HG02759 (cell line): ENCODE results near the gene PLCL2.

Experiments used
- ATAC-seq: cut with Tn5 transposase; IDR thresholded peaks from one replicate; pipeline ENCODE4 v1.9.1; 2021; ENCODE audit warnings: mild to moderate bottlenecking, moderate library complexity; ENCODE audit not compliant: unreplicated experiment

The PLCL2 gene

DNA sequence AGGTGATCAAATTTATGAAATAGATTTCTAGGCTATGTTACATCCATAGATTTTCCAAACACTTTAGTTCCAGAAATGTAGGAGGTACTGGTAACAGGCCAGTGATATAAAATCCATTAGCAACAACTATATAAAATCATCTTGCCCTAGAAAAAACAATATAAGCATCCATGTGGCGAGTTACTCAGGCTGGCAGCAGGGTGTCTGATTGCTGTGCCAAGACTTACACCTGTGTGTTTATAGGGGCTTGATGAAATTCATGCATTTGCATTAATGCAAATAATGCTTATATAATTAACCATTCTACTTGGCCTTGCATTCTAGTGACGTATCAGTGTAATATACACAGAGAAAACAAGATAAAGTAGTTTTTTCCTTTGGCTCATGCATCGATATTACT, 153.4 kb downstream of the PLCL2 start:
- ATAC-seq = no peak

DNA sequence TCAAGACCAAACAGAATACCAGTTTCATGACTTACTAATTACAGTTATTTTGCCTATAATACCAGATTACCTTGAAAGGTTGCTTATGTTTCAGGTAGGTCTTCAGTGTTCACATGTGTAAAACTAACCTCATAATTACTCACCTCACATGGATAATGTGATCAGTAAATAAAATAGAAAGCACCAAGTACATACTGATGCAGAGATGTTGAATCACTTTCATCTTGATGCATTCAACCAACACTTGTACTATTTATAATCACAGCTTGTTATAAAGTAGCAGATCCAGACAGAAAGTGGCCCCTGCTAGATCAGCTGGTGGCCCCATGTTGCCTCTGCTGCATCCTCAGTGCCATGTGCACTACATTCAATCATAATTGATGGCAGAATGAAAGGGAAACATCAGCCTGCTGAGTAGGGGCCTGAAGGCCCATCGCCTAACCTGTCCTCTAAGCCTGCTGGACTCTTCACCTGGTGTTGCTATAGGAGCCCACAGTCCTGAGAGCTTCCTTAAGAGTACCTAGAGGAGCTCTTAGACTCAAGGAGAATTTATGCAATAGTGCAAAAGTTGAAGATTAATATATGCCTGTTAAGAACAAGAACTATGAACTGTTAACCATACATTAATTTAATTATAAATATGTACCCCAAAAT, 154.3 kb downstream of the PLCL2 start:
- no peak for ATAC-seq

DNA sequence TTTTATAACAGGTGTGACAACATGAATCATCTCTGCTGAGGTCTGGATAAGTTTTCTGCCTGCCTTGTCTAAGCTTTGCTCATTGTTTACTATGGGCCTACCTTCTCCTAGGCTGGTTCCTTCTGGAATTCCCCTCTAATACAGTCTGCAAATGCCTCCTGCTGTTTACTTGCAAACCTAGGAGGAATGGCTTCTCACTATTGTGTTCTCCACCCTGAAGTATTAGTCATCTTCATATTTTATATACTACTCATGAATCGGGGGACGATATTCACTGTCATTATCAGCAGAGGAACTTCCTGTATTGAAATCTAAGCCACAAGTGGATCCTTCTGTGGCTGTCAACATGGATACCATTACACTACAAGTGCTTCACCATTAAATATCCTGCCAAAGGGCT, 154.8 kb downstream of the PLCL2 start:
- no peak for ATAC-seq

DNA sequence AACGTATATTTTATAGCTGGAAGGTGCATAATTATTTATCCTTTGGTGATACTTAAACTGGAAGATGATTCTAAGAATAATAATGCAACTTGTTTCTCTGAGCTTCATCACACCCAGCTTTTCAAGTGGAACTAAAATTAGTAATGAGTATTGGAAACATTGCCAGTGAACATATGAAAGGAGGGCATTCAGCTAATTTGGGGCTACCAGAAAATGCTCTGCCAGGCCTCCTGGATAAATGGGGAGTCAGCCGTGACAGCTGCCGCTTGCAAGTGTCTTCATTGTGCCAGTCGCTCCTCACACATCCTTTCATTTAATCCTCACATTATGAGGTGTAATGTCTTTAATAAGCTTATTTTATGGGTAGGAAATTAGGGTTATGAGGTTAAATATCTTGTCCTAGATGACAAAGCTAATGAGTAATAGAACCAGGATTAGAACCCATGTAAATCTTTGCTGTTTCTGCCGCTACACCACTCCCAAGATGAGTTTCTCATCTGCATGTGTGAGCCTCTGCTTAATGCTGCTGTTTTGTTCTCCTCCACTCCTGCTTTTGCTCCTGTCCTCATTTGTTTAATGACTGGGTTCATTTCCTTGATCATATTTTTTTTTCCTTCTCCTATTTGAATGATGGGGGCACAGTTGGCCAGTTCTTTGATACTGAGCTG, 155.7 kb downstream of the PLCL2 start:
- no peak for ATAC-seq

DNA sequence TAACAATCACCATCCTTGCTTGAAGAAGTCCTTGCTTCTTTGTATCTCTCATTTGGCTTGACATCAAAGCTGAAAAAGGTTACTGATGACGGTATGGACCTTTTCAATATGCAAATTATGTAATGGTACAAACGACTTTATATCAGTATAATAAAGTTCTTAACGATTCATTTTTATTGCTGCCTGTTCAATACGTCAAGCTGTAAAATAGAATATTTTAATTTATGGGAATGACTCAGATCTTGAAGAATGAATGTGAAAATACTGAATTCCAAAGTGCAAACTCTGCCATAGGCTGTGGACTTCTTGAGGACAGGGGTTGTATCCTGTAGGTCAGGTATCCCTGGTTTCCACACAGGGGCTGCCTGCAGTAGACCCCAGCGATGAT, 156.2 kb downstream of the PLCL2 start:
- no peak for ATAC-seq

DNA sequence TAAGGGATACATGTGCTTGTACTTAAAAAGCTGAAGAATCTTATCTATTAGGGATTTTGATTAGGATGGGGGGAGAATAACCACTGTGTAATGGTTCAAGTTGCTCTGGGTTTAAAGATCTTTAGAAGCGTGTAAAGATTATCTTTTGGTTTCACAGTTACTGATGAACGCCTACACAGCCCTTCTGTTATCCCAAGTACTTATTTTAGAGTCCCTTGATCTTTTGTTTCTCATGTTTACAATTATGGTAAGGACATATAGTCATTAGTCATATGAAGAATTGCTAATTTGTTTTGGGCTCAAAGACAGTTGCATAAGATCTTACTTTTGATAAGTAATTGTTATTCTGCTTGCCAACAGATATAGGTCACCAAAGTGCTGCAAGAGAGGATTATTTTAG, 160.1 kb downstream of the PLCL2 start:
- peak; percentile 87 for ATAC-seq

DNA sequence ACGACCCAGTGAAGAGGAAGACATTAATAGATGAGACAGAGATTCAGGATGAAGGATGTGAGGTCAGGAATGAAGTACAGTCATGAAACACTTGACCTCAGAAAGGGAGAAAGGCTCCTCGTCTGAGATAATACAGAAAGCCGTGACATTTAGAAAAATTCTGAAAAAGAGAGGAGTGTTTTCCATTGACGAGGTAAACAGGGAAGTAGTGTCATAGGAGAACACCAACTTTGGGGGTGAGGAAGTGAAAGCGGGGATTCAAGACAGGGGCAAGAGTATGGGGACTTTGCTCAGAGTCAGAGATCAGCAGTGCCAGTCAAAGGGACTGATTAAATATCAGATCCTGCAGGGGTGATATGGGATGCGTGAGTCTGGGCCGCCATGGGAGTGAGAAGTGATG, 160.9 kb downstream of the PLCL2 start:
- ATAC-seq = no peak

DNA sequence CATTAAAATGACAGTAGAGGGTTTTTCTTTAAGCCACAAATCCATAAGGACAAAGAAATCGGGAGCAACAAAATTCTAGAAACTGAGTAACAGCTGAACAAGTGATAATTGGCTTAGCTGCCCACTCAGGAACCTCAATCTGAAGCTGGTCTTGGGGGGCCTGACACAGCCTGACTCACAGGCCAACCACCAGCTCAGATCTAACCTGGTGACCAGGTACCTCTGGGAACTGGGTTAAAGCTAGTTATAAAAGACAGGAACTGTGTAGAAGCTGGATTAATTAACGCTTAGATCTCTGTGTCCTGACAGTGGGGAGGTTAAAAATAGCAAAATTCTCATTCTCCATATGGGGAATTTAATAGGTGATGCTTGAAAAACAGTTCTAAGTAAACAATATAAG, 161.9 kb downstream of the PLCL2 start:
- no peak for ATAC-seq

DNA sequence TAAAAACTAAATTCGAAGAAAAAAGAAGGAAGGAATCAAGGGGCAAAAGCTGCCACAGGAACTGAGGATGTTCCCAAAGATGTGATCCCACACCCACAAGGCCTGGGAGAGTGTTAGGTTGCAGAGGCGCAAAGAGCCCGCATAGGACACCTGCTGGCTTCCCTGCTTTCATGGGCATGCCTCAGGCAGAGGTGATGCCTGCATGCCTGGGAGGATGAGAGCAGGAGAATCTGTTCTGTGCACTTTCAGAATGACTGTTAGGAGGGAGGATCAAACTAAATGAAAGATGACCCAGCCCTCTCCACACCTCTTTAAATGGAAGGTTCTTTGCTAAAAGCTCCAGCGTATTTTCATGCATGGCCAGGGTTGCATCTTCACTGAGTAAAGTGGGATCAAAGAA, 162.4 kb downstream of the PLCL2 start:
- ATAC-seq = no peak

DNA sequence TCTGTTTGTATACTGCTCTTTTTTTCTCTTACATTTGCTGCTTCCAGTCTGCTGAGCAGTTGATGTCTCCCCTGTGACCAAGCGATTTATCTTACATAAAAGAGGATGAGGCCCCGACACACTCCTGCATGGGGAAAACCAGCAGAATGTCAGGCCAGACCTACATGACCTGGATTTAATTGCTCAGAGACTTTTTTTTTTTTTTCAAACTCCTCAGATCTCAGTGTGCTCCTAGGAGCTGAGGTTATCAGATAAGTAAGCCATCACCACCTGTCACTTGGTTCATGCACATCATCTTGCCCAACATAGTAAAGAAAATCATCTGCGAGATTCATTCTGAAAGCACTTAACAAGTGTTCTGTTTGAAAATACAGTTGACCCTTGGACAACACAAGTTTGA, 163.1 kb downstream of the PLCL2 start:
- no peak for ATAC-seq

DNA sequence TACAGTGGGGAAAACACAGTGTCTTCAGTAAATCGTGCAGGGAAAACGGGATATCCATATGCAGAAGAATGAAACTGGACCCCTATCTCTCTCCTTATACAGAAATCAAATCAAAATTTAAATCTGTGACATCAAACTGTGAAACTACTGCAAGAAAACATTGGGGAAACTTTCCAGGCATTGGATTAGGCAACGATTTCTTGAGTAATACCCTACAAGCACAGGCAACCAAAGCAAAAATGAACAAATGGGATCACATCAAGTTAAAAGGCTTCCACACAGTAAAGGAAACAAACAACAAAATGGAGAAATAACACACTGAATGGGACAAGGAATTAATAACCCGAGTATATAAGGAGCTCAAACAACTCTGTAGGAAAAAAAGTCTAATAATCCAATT, 165.3 kb downstream of the PLCL2 start:
- ATAC-seq = no peak

DNA sequence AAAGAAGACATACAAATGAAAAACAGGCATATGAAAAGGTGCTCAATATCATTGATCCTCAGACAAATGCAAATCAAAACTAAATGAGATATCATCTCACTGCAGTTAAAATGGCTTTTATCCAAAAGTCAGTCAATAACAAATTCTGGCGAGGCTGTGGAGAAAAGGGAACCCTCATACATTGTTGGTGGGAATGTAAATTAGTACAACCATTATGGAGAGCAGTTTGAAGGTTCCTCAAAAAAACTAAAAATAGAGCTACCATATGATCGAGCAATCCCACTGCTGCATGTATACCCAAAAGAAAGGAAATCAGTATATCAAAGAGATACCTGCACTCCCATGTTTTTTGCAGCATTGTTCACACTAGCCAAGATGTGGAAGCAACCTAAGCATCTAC, 165.8 kb downstream of the PLCL2 start:
- no peak for ATAC-seq

DNA sequence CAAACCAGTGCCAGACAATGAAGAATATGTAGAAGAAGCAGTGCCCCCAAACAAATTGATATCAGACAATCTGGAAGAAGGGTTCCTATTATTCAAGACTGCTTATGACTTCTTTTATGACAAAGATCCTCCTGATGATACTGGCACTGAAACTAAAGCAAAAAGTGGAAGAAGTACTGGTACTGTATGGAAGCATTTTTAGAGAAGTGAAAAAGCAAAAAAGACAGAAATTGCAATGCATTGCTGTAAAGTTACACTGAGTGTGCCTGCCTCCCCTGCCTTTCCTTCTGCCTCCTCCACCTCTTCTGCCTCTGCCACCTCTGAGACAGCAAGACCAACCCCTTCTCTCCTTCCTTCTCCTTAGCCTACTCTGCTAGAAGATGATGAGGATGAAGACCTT, 167.6 kb downstream of the PLCL2 start:
- peak; percentile 46 for ATAC-seq

DNA sequence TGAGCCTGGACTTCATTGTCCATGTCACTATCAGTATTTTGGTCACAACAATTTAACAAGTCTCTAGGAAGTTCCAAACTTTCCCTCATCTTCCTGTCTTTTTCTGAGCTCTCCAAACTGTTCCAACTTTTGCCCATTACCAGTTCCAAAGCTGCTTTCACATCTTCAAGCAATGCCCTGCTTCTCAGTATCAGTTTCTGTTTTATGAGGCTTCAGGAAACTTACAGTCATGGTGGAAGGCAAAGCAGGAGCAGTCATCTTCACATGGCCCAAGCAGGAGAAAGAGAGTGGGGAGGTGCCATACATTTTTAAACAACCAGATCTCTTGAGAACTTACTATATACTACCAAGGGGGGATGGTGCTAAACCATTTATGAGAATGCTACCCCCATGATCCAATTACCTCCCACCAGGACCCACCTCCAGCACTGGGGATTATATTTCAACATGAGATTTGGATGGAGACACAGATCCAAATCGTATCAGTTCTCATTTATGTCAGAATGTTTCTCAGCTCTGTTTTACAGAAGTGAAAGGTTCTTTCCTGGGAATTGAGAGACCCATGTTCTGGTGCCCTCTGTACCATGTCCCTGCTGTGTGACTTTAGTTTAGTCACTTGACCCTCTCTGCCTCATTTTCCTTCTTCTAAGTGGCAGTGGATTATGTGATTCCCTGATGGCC, 169.7 kb downstream of the PLCL2 start:
- ATAC-seq = no peak

DNA sequence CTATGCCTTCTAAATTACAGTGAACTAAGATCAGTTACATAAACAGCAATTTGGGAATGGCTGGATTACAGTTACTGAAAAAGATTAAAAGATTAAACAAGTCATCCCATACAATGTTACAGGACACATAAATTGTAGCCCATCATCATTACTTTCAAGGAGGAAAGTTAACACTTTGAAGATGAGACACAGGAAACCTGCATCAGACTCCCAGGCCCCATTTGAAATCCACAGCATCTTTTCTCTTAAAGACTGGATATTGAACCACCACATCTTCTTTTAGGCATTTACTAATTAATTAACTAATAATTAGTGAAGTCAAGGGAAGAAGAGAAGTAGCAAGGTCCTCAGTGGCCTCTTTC, 170.2 kb downstream of the PLCL2 start:
- ATAC-seq = no peak

DNA sequence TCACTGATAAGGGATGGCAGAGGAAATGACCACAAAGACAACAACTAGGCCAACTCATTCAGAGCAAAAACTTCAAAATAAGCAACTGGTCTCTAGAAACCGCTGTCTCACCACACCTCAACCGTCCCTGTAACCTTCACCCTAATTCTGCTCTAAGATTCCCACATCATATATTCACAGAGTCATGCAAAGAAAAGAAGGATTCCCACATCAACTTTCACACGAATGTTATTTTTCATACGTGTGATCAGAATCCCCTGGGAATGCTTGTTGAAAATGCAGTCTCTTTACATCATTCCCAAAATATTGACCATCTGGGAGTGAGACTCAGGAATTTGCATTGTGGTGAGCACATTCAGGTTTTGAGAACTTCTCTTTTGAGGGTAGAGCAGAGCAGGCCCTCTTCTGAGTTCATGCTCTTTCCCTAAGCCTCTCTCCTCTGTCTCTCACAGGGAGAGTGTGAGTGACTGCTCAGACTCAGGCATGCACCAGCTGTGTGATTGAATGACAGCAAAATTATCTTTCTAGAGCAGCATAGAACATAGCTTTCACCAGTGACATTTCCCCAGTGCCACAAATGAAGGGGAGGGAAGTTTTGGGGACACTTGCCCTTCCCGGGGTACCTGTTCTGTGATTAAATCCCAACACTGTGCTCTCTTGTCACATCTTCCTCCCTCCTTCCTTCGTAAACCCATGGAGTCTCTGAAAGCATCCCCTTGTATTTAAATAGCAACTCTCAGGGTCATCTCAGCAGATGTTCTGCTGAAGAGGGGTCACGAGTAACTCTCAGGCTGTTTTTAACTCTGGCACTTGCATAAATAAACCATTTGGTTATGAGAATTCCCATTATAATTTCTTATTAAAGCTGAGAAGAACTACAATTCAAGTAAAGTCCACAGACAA, 170.9 kb downstream of the PLCL2 start:
- ATAC-seq = peak; percentile 66

DNA sequence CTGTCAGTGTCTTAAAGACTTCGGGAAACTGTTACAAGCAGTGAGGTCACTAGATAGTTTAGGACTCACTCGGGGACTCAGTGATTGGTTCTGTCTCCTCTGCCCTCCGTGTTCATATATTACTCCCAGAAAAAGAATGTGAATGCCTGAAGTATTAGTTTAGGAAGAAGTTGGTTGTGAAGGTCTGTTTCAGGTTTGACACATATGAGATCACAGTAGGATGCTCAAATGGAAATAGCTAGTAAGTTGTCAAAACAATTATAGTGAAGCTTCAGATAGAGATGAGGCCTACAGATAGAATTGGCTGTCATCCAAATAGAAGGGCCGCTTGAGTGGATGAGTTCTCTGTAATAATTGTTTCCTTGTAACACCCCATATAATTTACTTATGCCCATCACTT, 172.6 kb downstream of the PLCL2 start:
- ATAC-seq = no peak

DNA sequence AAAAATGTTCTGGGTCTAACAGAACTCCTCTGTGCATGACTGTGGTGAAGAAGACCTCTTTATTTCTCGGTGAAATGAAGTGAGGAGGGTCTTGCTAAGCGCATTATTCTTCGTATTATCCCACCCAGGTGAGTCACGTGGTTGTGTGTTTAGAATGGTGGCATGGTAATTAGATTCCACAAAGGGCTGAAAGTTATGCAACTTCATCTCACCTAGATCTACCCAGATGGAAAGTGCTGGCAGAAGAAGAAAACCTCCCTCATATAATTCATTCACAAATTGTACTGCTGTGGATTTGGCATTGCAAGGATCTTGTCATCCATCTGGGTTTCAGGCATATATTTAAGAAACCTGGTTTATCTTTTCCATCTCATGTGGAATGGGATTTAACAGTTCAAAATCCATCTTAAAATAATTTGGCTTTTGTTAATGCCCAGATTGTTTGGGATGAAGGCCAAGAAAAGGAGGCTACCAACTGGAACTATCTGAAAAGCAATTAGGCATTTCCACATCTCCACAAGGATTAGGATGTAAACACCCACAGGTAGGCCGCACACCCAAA, 175.3 kb downstream of the PLCL2 start:
- no peak for ATAC-seq

DNA sequence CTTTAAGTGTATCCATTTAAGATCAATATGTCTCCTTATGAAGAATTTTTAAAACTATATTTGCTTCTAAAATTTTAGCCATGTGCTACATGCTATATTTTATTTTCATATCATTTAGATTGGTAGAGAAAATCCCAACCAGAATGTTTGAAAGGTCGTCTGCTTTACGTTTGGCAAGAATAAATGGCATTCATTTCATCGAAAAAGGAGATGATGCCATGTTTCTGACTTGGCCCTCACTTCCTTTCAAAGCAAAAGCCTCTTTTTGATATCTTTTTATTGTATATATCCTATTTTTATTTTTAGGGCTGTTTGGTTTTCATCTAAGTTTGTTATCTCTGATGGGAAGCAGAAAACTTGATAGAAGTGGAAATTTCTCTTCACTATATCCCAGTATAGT, 176.2 kb downstream of the PLCL2 start:
- ATAC-seq = no peak

DNA sequence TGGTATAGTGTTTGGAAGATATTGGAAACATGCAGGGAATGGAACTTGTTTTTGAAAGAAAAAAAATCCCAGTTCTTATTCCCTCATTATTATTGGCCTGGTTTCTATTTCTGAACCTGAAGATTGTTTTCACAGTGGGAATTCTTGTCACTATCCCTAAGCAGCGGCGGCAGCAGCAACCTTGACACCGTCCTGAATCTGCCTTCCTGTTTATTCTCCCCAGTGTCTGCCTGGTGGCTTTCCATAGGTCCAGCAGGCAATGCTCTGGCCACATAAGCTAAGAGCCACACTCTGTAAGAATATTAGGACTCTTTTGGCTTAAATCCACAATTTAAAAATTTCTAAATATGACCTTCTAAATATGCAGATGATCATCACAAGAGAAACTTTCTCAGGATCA, 178.0 kb downstream of the PLCL2 start:
- no peak for ATAC-seq

DNA sequence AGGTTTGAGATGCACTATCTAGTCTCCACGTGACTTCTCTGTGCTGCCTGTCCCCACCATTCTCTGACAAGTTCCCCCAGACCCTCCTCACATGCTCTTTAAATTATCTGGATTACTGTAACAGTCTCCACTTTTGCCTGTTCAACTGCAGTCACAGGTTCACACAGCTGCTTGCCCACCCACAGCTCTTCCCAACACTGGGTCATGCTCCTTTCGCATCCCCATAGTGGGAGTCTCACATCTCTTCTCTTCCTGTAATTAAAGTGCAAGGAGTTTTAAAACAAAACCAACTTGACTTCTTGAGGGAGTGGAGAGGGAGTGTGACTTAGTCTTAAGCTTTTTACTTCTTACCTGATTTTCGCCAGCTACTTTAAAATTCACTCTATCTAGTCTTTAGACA, 178.8 kb downstream of the PLCL2 start:
- no peak for ATAC-seq
